Smooth muscle cell of bladder (primary cell): ENCODE results near the gene OGFRL1. TPM values are rescaled to one million over a fixed set of nuclear protein-coding genes. Genes with fewer than 3 reads are reported as not detected.

Experiments
- total RNA-seq: library from RNA; depleted of rRNA; stranded (reverse); fragments of >200 nt; gene quantifications from 2 replicates; pipeline ENCODE4 v1.2.3, GENCODE V29; 2014

The OGFRL1 gene
- 17.7 and 18.9 TPM in 2 replicates for total RNA-seq

GRCh38 chr6:71288228-71289038, at the start of gene OGFRL1:
TSS of gene OGFRL1 (plus strand) at chr6:71288811. CDS start at chr6:71288937, 126 bp downstream.

